Vagina (tissue), 2 donors: ENCODE data around the gene DYSF.

Experiments used
- CTCF ChIP-seq, 3 experiments: fragments of 450-650 bp in 2 of 3; fragments of 200-600 bp in 1 of 3; sonication (generic) in 1 of 3; IDR thresholded peaks; one replicate each; pipeline ENCODE4 v1.5.1; 2017 to 2019; ENCODE audit warnings: antibody characterized with exemption in 3 of 3, mild to moderate bottlenecking in 2 of 3, moderate library complexity in 2 of 3
- POLR2A ChIP-seq, 2 donors: fragments of 450-650 bp; IDR thresholded peaks; one replicate each; pipeline ENCODE4 v1.6.1; 2017; ENCODE audit warnings: antibody characterized with exemption in 2 of 2, mild to moderate bottlenecking in 2 of 2, moderate library complexity in 2 of 2

GRCh38 chr2:71535526-71535925 is 82.2 kb downstream of the DYSF start:
- TF ChIP-seq CTCF (IDR thresholded peaks at IDR 0.05) (no peak), POLR2A (IDR thresholded peaks at IDR 0.05) (no peak)
